Naive thymus-derived CD4-positive, alpha-beta T cell (primary cell): ENCODE results near the gene MDFI. TPM values are rescaled to one million over a fixed set of nuclear protein-coding genes. Genes with fewer than 3 reads are reported as not detected.
A peak's percentile ranks its signal among the peaks of the same experiment; 100 is the strongest.

ENCODE experiments used
- ATAC-seq: fragments of 150-1000 bp; cut with Tn5 transposase; 2 replicates; pipeline ENCODE4 v1.10.0; 2021; ENCODE audit warnings: mild to moderate bottlenecking, moderate library complexity
- CTCF ChIA-PET: fragments of 350-600 bp; sonication (Branson Sonifier 250); formaldehyde crosslinking; loops from one replicate; lab custom pipeline; 2021; ENCODE audit warnings: antibody characterized with exemption; lab: Charles Lee
- POLR2A ChIA-PET: fragments of 350-600 bp; sonication (Branson Sonifier 250); formaldehyde crosslinking; loops from one replicate; lab custom pipeline; 2021; ENCODE audit warnings: antibody characterized with exemption, inconsistent platforms; lab: Charles Lee
- DNase-seq, 9 donors: peaks; one replicate each; pipeline versions ENCODE4 v3.0.0 to v3.0.0-alpha.2; 2020 to 2022; ENCODE audit warnings: mixed read lengths in 1 of 9
- H3K27ac ChIP-seq: one replicate; pipeline ENCODE4 v1.7.0; 2013; ENCODE audit warnings: mild to moderate bottlenecking, low read depth, low read length, moderate library complexity
- H3K27me3 ChIP-seq, 2 donors: one replicate each; pipeline ENCODE4 v1.7.0; 2013; ENCODE audit warnings: low read length in 2 of 2, mild to moderate bottlenecking in 2 of 2, moderate library complexity in 2 of 2; ENCODE audit not compliant: control insufficient read depth in 2 of 2, insufficient read depth in 2 of 2
- H3K36me3 ChIP-seq, 3 experiments: 1 replicate in 2 of 3; 2 replicates in 1 of 3; pipeline ENCODE4 v1.7.0; 2013; ENCODE audit warnings: low read length in 3 of 3, mild to moderate bottlenecking in 3 of 3, moderate library complexity in 1 of 3; ENCODE audit not compliant: insufficient read depth in 3 of 3, control insufficient read depth in 2 of 3
- H3K4me1 ChIP-seq, 2 donors: one replicate each; pipeline ENCODE4 v1.7.0; 2013; ENCODE audit warnings: low read length in 2 of 2, mild to moderate bottlenecking in 2 of 2, moderate library complexity in 1 of 2; ENCODE audit not compliant: control insufficient read depth in 2 of 2, insufficient read depth in 2 of 2
- H3K4me3 ChIP-seq: 2 replicates; pipeline ENCODE4 v1.7.0; 2013; ENCODE audit warnings: mild to moderate bottlenecking, low read length
- H3K9me3 ChIP-seq, 3 experiments: 1 replicate in 2 of 3; 2 replicates in 1 of 3; pipeline ENCODE4 v1.7.0; 2013; ENCODE audit warnings: low read length in 3 of 3; ENCODE audit not compliant: control insufficient read depth in 2 of 3
- H3K27ac Mint-ChIP-seq, 9 donors: one replicate each; pipeline ENCODE4 v1.8.0; 2020 to 2022; ENCODE audit warnings: mixed read lengths in 9 of 9, mild to moderate bottlenecking in 8 of 9, moderate library complexity in 5 of 9, inconsistent platforms in 2 of 9
- H3K27me3 Mint-ChIP-seq, 5 donors: one replicate each; pipeline ENCODE4 v1.8.0; 2021 to 2022; ENCODE audit warnings: mixed read lengths in 5 of 5, mild to moderate bottlenecking in 1 of 5
- H3K36me3 Mint-ChIP-seq, 5 donors: one replicate each; pipeline ENCODE4 v1.8.0; 2020 to 2022; ENCODE audit warnings: mixed read lengths in 5 of 5, mild to moderate bottlenecking in 3 of 5, inconsistent platforms in 1 of 5
- H3K4me1 Mint-ChIP-seq, 7 donors: one replicate each; pipeline ENCODE4 v1.8.0; 2020 to 2022; ENCODE audit warnings: mixed read lengths in 7 of 7, mild to moderate bottlenecking in 3 of 7, inconsistent platforms in 1 of 7
- H3K4me3 Mint-ChIP-seq, 10 donors: one replicate each; pipeline ENCODE4 v1.8.0; 2020 to 2022; ENCODE audit warnings: mild to moderate bottlenecking in 10 of 10, mixed read lengths in 10 of 10, moderate library complexity in 6 of 10, inconsistent platforms in 2 of 10
- H3K9me3 Mint-ChIP-seq, 11 donors: one replicate each; pipeline ENCODE4 v1.8.0; 2020 to 2022; ENCODE audit warnings: mixed read lengths in 11 of 11, mild to moderate bottlenecking in 4 of 11, inconsistent platforms in 1 of 11, moderate library complexity in 1 of 11
- intact Hi-C, 2 donors: fragments of 100-400 bp; cut with micrococcal nuclease; formaldehyde crosslinking; loops; one replicate each; pipeline ENCODE4 v1.15.1; 2023
- polyA plus RNA-seq, 2 donors: library from polyadenylated mRNA; unstranded; fragments of 300-500 nt; fragmentation: Illumina TruSeq; gene quantifications; one replicate each; pipeline ENCODE4 v1.2.3, GENCODE V29; 2021
- total RNA-seq, 6 experiments: library from RNA in 5 of 6; stranded (reverse) in 5 of 6; gene quantifications; 1 replicate in 5 of 6; 2 replicates in 1 of 6; pipeline ENCODE4 v1.2.3 and lab custom pipeline; 2021 to 2026

Gene MDFI
- total and polyA plus RNA-seq, 7 experiments from 2014 or later = not detected

DNA sequence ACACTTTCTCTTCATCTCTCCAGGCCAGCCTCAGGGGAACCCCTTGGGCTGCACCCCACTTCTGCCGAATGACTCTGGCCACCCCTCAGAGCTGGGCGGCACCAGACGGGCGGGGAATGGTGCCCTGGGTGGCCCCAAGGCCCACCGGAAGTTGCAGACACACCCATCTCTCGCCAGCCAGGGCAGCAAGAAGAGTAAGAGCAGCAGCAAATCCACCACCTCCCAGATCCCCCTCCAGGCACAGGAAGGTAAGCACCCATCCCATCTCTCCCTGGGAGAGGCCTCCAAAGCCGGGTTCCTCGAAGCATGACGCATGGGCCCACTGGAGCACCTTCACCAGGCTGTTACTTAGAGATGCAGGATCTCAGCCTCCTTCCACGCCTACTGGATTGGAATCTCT, 11.3 kb downstream of the MDFI start:
- peaks cover 0 to 1% (median 0%) of the 10 kb centered on the region in 11 donors for H3K9me3 Mint-ChIP-seq
- peaks cover 0 to 18% (median 6%) of the 10 kb centered on the region in 5 donors for H3K27me3 Mint-ChIP-seq
- ATAC-seq = no peak
- Histone ChIP-seq H3K9me3 (no peaks in the 10 kb centered on the region), H3K27me3 (no peaks in the 10 kb centered on the region), H3K36me3 (no peaks in the 10 kb centered on the region), H3K27ac (no peak overlapping the region), H3K4me1 (no peaks in the 10 kb centered on the region), H3K4me3 (no peak overlapping the region)
- H3K4me1 Mint-ChIP-seq = no peaks in the 10 kb centered on the region
- CTCF ChIA-PET = no interaction called here
- H3K27ac Mint-ChIP-seq = no peak overlapping the region
- POLR2A ChIA-PET = no interaction called here
- intact Hi-C loops = no loop called here
- no peak for DNase-seq
- no peak overlapping the region for H3K4me3 Mint-ChIP-seq
- no peaks in the 10 kb centered on the region for H3K36me3 Mint-ChIP-seq

DNA sequence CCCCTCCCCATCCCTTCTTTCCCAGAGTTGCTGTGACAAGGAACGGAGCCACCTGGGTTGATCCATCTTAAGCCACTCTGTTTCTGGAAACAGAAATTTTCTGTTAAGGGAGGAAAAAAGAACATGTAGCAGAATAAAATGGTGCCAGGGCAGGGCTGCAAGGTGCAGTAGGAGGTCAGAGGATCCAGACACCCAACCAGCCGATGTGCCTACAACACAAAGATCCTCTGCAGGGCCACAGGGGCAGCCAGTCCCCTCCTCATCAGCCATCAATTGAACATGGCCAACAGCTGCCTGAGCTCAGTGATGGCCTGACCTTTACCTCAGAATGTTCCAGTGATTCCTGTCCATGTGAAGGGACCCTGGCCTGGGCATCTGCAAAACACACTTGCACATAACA, 11.9 kb downstream of the MDFI start:
- Histone ChIP-seq H3K4me1 (no peaks in the 10 kb centered on the region), H3K27me3 (no peaks in the 10 kb centered on the region), H3K4me3 (no peak overlapping the region), H3K36me3 (no peaks in the 10 kb centered on the region), H3K27ac (no peak overlapping the region), H3K9me3 (no peaks in the 10 kb centered on the region)
- Mint-ChIP-seq H3K4me1 (no peaks in the 10 kb centered on the region), H3K27ac (no peak overlapping the region), H3K4me3 (no peak overlapping the region), H3K27me3 (peaks cover 0 to 19% (median 6%) of the 10 kb centered on the region in 5 donors), H3K9me3 (peaks cover 0 to 1% (median 0%) of the 10 kb centered on the region in 11 donors), H3K36me3 (no peaks in the 10 kb centered on the region)
- ATAC-seq = no peak
- intact Hi-C loops = no loop called here
- ChIA-PET CTCF (no interaction called here), POLR2A (no interaction called here)
- no peak for DNase-seq

DNA sequence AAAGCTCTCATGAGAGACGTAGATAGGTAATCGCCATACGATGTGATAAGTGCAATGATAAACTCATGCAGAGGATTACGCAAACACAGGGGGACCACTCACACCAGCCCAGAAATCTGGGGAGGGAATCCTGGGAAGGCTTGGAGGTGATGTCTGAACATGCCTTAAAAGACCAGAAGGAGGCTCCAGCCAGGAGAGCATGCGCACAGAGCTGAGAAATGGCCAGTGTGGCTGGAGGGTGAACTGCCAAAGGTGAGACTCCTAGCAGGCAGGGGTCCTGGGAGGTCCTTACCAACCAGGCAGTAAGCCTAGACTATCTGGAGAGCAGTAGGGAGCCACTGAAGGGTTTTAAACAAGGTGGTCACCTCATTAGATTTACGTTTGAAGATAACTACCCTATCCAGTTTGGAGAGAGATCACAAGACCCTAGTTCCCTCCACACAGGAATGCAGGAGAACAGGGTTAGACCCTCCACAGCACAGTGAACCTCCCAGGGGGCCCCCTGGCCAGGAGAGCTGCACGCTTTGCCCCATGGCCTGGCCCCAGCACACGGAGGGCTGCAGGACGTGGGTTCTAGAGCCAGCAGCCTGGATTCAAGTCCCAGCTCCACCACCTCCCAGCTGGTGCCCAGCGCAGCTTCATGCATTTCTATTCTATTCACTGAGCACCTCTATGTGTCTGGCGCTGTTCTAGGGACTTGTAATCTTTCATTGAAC, 13.1 kb downstream of the MDFI start:
- Histone ChIP-seq H3K27ac (no peak overlapping the region), H3K27me3 (no peaks in the 10 kb centered on the region), H3K9me3 (no peaks in the 10 kb centered on the region), H3K4me1 (no peaks in the 10 kb centered on the region), H3K36me3 (no peaks in the 10 kb centered on the region), H3K4me3 (no peak overlapping the region)
- H3K9me3 Mint-ChIP-seq = no peaks in the 10 kb centered on the region
- peak overlapping the region in 2 of 9 donors; percentile 12 to 36 for H3K27ac Mint-ChIP-seq
- ChIA-PET POLR2A (no interaction called here), CTCF (no interaction called here)
- H3K36me3 Mint-ChIP-seq = no peaks in the 10 kb centered on the region
- ATAC-seq = no peak
- intact Hi-C loops = no loop called here
- peaks cover 5 to 15% (median 5%) of the 10 kb centered on the region in 5 donors for H3K27me3 Mint-ChIP-seq
- H3K4me1 Mint-ChIP-seq = no peaks in the 10 kb centered on the region
- no peak for DNase-seq
- H3K4me3 Mint-ChIP-seq = no peak overlapping the region

DNA sequence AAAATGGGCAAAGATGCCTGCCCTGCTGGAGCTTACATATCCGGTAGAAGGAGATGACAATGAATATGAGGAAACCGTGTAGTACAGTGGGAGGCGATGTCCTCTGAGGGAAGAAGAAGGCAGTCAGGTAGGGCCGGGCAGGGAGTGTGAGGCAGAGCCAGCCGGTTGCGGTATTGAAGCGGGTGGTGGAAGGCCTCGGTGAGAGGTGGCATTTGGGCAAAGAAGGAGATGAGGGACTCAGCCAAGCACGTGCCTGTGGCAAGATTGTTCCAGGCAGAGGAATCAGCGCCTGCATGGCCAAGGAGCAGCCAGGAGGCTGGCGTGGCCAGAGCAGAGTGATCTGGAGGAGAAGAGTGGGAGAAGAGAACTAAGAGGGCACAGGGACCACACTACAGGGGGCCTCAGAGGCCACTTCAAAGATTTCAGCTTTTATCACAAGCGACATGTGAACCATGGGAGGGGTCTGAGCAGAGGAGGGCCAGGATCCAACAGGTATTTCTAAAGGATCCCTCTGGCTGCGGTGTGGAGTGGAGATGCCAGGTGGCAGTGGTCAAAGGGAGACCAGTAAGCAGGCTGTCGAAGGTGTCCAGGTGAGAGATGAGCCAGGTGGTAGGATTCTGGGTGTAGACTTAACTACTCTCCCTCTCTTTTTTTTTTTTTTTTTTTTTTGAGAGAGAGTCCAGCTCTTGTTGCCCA, 13.8 kb downstream of the MDFI start:
- Histone ChIP-seq H3K4me1 (no peaks in the 10 kb centered on the region), H3K4me3 (no peak overlapping the region), H3K9me3 (no peaks in the 10 kb centered on the region), H3K27me3 (no peaks in the 10 kb centered on the region), H3K36me3 (no peaks in the 10 kb centered on the region), H3K27ac (no peak overlapping the region)
- intact Hi-C loops = no loop called here
- no peak for DNase-seq
- Mint-ChIP-seq H3K4me1 (no peaks in the 10 kb centered on the region), H3K36me3 (no peaks in the 10 kb centered on the region), H3K27me3 (peaks cover 5 to 20% (median 5%) of the 10 kb centered on the region in 5 donors), H3K9me3 (no peaks in the 10 kb centered on the region), H3K27ac (peak overlapping the region in 1 of 9 donors; percentile 12), H3K4me3 (no peak overlapping the region)
- ChIA-PET POLR2A (interaction anchor here (0.6 kb wide), 1 partner anchor 244 kb away, joined by 3 read pairs; no protein-coding TSS in a partner anchor), CTCF (no interaction called here)
- ATAC-seq = no peak

DNA sequence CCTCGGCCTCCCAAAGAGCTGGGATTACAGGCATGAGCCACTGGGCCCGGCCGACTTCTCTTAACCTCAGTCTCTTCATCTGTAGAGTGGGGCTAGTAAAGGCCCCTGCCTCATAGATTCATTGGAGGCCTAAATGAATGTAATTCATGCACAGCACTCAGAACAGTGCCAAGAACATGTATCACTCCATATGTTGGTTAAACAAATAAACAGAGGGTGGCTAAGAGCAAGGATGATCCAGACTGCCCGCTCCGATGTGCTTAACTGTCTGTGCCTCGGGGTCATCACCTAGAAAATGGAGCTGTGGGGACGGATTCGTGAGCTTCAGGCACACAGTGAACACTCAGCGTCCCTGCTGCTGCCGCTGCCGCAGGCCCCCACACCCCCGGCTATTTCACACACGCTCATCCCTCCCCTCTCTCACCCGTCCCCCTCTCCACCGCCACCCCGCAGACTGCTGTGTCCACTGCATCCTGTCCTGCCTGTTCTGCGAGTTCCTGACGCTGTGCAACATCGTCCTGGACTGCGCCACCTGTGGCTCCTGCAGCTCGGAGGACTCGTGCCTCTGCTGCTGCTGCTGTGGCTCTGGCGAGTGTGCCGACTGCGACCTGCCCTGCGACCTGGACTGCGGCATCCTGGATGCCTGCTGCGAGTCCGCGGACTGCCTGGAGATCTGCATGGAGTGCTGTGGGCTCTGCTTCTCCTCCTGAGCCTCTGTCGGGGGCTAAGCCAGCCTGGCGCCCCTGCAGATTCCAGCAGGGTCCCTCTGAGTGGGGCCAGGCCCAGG, 14.8 kb downstream of the MDFI start:
- CTCF ChIA-PET = no interaction called here
- Histone ChIP-seq H3K4me1 (no peaks in the 10 kb centered on the region), H3K9me3 (no peaks in the 10 kb centered on the region), H3K27me3 (no peaks in the 10 kb centered on the region), H3K4me3 (no peak overlapping the region), H3K27ac (no peak overlapping the region), H3K36me3 (no peaks in the 10 kb centered on the region)
- POLR2A ChIA-PET = interaction anchor here (0.6 kb wide), 1 partner anchor 245 kb away, joined by 3 read pairs; no protein-coding TSS in a partner anchor
- H3K4me1 Mint-ChIP-seq = no peaks in the 10 kb centered on the region
- DNase-seq (no peak), ATAC-seq (no peak)
- no peaks in the 10 kb centered on the region for H3K36me3 Mint-ChIP-seq
- H3K9me3 Mint-ChIP-seq = no peaks in the 10 kb centered on the region
- no peak overlapping the region for H3K4me3 Mint-ChIP-seq
- peaks cover 5 to 30% (median 12%) of the 10 kb centered on the region in 5 donors for H3K27me3 Mint-ChIP-seq
- H3K27ac Mint-ChIP-seq = no peak overlapping the region
- intact Hi-C loops = no loop called here

DNA sequence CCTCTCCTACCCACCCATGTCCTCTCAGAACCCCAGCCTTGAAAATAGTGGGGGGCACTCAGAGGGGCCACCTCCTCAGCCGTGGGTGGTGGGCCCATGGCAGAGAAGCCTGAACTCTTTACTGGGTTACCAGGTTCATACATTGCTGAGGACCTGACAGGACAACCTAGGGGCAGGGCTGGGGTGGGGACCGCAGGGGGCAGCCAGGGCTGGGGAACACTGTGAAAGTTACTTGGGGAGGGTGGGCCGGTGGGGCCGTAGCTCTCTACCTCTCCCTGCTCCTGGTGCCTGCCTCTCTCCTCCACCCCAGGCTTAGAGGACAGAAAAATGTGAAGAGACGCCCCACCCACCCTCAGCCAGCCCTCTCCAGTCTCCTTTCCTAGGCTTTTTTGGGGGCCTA, 15.4 kb downstream of the MDFI start:
- H3K36me3 Mint-ChIP-seq = no peaks in the 10 kb centered on the region
- no peaks in the 10 kb centered on the region for H3K36me3 ChIP-seq
- H3K4me3 ChIP-seq = no peak overlapping the region
- no peak overlapping the region for H3K27ac ChIP-seq
- H3K27me3 Mint-ChIP-seq = peaks cover 9 to 35% (median 17%) of the 10 kb centered on the region in 5 donors
- DNase-seq (no peak), ATAC-seq (no peak)
- H3K4me1 Mint-ChIP-seq = no peaks in the 10 kb centered on the region
- H3K27me3 ChIP-seq = no peaks in the 10 kb centered on the region
- H3K27ac Mint-ChIP-seq = no peak overlapping the region
- no peaks in the 10 kb centered on the region for H3K4me1 ChIP-seq
- POLR2A ChIA-PET = no interaction called here
- no peak overlapping the region for H3K4me3 Mint-ChIP-seq
- H3K9me3 Mint-ChIP-seq = no peaks in the 10 kb centered on the region
- CTCF ChIA-PET = no interaction called here
- no peaks in the 10 kb centered on the region for H3K9me3 ChIP-seq
- intact Hi-C loops = no loop called here
